GM21528 (cell line): ENCODE measurements around the gene KCNK1.
A peak's percentile ranks its signal among the peaks of the same experiment; 100 is the strongest.
"Not testable (repeated sequence)": the region's sequence is repeated elsewhere in the genome, so short reads cannot be mapped to it uniquely, and the experiment has no call there.

ENCODE experiments used
- ATAC-seq: cut with Tn5 transposase; IDR thresholded peaks from one replicate; pipeline ENCODE4 v1.9.1; 2021; ENCODE audit warnings: mild to moderate bottlenecking, moderate library complexity; ENCODE audit not compliant: unreplicated experiment, low FRiP score

KCNK1 gene

GRCh38 chr1:233607252-233608119 lies 6.4 kb upstream of the KCNK1 start:
- peak; percentile 72 for ATAC-seq

- no peak for ATAC-seq
Observed at GRCh38 chr1:233608988-233609387, 4.9 kb upstream of the KCNK1 start.

GRCh38 chr1:233609926-233610325 lies 4.0 kb upstream of the KCNK1 start:
- no peak for ATAC-seq

- ATAC-seq = no peak
Observed at GRCh38 chr1:233610628-233611027, 3.3 kb upstream of the KCNK1 start.

DNA sequence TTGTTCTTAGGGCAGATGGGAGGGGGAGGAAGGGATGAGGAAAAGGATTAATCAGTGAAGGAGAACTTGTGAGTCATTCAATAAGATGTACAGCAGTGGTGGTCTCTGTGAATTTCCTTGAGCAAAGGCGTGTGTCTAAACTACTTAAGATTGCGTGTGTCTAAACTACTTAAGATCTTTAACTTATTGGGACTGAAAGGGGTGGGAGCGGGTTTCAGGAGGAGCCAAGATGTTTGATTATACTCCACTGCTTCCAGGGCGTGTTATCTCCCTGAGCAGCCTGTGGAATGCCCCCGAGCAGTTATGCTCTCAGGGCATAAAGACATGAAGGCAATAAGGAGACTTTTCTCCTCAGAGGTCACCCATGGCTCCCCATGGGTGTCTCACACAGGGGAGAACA lies 2.5 kb upstream of the KCNK1 start:
- not testable (repeated sequence) for ATAC-seq

DNA sequence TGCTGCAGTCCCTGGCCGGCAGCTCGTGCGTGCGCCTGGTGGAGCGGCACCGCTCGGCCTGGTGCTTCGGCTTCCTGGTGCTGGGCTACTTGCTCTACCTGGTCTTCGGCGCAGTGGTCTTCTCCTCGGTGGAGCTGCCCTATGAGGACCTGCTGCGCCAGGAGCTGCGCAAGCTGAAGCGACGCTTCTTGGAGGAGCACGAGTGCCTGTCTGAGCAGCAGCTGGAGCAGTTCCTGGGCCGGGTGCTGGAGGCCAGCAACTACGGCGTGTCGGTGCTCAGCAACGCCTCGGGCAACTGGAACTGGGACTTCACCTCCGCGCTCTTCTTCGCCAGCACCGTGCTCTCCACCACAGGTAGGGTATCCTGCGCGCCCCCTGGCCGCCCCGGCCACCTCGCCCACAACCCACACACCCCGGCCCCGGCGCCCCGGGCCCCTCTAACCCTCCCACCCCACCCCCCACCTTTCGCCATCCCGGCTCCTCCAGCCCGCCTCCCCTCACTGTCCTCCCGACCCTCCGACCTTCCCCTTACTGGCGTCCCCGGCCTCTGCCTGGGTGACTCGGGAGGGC lies 352 bp downstream of the KCNK1 start:
- peak; percentile 49 for ATAC-seq

DNA sequence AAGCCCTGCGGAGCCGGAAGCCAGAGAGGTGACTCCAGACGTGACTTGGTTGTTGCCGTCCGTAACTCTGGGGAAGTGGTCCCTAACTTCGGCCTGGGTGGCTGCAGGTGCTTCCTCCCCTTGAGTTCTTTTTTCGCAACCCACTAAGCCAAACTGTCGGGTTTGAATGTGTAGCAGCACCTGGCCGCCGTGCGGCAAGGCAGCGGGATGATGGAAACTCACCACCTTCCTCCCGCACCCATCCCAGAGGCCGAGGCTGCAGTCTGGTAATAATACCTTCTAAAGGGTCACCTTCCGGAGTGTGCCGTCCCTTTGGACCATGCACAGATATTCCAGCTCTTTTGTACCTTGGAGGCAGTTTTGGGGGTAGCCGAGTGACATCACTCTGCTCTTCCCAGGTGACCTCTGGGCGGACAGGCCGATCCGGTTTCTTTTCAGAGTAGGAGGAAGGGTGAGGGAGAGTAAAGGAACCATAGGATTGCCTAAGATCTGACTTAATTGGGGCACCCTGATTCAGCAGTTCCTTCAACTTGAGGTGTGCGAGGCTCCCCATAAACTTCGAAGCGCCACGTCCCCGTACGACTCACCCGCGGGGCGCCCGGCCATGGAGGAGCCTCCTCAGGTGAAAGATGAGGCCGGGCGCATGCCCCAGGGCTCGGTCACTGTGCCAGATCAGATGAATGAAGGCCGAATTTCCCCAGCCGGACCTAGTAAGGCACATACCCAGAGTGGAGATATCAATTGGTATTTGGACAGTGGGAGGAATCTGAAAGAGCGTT lies 1.0 kb downstream of the KCNK1 start:
- peak; percentile 62 for ATAC-seq

GRCh38 chr1:233615571-233615970 lies 1.7 kb downstream of the KCNK1 start:
- ATAC-seq = no peak

GRCh38 chr1:233617025-233617424 lies 3.1 kb downstream of the KCNK1 start:
- ATAC-seq = no peak

DNA sequence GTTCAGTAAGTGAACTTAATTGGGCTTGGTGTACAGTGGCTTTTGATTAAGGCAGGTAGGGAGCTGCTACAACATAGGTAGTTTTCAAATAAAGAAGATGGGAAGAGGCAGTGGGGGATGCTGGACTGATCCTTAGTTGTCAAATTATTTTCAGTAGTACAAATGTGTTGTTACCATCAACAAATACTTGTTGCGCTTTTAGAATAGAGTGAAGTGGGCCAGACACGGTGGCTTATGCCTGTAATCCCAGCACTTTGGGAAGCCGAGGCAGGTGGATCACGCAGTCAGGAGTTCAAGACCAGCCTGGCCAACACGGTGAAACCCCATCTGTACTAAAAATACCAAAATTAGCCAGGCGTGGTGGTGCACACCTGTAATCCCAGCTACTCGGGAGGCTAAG lies 5.5 kb downstream of the KCNK1 start:
- ATAC-seq = not testable (repeated sequence)

- peak; percentile 74 for ATAC-seq
Observed at GRCh38 chr1:233620065-233620464, 6.2 kb downstream of the KCNK1 start.

- ATAC-seq = no peak
Observed at GRCh38 chr1:233621923-233622322, 8.0 kb downstream of the KCNK1 start.

DNA sequence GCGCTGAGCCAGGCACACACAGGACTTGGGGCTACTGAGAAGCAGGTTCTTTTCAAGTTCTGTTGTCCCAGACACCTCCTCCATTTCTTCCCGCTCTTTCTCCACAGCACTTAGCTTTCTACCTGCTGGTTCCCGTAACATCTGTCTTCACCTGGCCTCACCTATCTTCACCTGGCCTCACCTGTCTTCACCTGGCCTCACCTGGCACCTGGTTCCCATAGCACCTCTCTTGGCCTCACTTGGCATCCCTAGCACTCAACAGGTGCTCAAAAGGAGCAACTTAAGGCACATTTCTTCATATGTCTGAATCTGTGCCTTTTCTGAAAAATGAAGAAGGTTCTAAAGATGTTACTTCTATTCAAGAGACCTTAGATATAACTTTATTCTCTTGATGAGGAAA lies 10.4 kb downstream of the KCNK1 start:
- ATAC-seq = no peak

DNA sequence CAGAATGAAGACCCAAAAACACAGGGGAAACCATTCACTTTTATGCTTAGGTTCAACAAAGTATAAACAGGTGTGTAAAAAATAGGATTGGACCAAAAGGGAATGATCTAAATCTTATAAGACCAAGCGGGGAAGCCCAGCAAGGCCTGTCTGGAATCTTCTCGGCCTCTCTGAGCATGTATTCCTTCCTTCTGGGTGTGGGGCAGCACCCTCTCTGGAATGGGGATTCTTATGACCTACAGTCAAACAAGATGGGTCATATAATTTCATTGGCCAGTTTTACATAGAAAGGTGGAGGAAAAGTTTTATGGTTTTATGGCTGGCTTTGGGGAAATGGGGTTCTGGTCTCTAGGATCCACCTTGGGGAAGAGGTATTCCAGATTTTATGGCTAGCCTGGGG lies 11.2 kb downstream of the KCNK1 start:
- no peak for ATAC-seq

DNA sequence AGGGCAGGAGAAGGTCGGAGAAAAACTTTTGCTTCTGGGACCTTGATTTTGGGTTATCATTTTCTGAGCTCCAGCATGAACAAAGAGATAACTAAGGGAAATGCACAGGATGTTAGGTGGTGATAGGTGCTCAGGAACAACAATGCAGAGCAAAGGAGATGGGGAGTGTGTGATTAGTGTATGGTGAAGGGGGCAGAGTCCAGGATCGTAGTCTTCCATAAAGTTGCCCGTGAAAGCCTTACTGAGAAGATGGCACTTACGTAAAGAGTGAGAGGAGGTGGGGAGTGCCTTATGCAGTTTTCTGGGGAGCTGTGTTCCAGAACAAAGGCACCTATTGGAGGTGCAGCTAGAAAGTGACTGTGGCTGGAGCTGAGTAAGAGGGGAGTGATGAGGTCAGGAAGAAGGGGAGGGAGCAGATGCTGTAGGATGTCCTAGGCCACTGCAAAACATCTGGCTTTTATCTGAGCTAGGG lies 11.6 kb downstream of the KCNK1 start:
- ATAC-seq = no peak

DNA sequence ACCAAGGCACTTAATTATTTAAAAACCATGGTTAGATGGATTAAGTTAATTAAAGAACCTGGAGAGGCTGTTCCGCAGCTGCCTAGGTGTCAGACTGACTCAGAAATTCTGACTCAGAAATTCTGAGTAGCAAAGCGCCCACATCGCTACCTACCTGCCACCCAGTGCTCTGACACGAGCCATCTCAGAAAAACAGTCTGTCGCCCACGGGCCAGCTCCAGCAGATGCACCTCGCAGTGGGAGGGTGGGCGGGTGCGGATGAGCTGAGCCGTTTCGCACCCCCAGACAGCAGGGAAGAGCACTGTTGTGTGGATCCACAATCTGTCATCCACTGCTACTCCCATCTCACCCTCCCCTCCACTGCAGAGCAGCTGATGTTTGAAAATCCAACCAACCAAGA lies 13.5 kb downstream of the KCNK1 start:
- ATAC-seq = no peak

- ATAC-seq = no peak
Observed at GRCh38 chr1:233627823-233628222, 13.9 kb downstream of the KCNK1 start.

DNA sequence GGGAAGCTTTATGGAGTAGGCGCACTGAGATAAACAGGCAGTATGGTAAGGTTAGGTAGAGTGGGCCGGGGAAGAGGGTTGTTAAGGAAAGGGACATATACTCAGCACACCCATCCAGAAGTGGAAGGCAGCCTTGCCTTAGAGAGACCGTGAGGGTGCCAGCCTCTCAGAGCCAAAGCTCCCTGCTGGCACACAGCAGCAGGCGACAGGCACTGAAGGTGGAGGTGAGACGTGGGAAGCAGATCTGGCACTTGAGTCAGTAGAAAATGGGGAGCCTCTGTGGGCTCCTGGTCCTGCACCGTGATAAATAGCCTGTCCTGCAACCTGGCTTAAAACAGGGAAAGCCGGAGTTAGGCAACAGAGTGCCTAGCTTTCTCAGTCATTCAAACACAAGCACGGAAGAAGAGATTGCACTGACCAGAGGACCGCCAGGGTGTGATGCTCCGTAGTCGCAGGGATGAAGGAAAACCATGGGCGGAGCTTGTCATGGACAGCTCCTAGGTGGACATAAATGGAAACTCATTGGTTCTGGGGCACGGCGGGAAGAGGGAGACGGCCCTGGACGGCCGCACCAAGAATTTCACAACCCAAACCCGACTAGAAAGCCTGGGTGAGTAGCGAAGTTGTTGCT lies 15.5 kb downstream of the KCNK1 start:
- ATAC-seq = no peak

DNA sequence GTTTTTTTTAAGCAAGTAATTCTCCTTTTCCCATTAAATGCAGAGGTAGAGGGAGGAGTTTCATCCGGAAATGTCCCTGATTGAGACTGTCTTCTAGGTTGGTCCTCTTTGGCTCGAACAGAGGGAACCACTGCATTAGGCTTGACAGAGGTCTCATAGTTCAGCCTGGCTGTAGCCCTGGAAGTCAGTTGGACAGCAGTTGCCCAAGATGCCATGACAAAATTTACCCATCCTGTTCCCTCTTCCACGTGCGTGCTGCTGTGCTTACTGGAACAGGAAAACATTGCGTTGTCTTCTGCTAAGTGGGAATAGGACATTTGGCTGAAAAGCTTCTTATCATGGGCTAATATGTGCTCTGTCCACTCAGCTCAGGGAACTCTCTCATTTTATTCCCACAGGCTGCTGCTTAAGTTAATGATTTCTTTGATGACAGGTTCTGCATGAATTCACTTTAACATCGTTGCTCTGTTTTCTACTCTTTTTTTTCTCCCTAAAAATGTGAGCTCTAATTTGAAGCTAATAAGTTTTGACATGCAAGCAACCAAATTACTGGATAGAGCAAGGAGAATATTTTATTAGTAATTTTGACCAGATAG lies 18.0 kb downstream of the KCNK1 start:
- ATAC-seq = no peak

DNA sequence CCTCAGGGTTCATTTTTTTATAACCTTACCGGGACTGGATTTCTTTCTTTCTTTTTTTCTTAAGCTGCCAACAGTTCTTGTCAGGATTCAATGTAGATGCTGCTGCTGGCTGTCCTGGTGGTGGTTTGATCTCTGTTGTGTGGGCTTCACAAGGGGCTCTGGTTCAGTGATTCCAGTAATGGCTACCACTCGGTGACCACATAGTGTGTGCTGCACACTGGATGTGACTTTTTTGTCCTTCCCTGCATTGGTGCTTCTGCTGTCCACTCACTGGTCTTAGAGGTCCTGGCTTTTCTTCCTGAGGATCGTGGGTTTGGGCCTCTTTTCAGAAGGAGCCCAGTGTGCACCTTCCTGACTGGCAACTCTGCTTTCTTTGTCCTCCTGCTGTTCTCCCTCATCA lies 18.5 kb downstream of the KCNK1 start:
- no peak for ATAC-seq
